GM15510 (cell line): ENCODE measurements around the gene TES.

Source experiments
- POLR2A ChIP-seq: IDR thresholded peaks from 3 replicates; pipeline ENCODE4 v1.6.1; 2011; ENCODE audit warnings: borderline replicate concordance; ENCODE audit not compliant: insufficient read length; ENCODE audit errors: extremely low read depth

TES gene

GRCh38 chr7:116306409-116307048 lies 96.2 kb downstream of the TES start:
- no peak for TF ChIP-seq POLR2A

DNA sequence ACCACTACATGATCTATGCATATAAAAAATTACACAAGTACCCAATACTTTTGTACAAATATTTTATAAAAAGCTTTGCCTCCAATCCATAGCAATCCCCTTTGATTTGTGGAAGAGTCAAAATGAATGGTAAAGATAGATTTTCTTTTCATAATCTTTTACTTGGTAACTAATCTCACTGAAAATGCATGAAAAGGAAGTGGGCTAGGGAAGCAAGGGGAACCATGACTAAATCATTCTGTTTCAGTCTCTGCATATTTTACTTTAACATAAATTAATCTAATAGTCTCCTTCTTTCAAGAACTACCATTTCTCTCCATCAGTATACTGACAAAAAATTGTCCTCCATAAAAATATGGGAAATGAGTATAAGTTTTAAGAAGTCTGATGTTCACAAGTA lies 96.9 kb downstream of the TES start:
- TF ChIP-seq POLR2A, result no peak
